ENCODE data around the gene SLC7A5.

The SLC7A5 gene

DNA sequence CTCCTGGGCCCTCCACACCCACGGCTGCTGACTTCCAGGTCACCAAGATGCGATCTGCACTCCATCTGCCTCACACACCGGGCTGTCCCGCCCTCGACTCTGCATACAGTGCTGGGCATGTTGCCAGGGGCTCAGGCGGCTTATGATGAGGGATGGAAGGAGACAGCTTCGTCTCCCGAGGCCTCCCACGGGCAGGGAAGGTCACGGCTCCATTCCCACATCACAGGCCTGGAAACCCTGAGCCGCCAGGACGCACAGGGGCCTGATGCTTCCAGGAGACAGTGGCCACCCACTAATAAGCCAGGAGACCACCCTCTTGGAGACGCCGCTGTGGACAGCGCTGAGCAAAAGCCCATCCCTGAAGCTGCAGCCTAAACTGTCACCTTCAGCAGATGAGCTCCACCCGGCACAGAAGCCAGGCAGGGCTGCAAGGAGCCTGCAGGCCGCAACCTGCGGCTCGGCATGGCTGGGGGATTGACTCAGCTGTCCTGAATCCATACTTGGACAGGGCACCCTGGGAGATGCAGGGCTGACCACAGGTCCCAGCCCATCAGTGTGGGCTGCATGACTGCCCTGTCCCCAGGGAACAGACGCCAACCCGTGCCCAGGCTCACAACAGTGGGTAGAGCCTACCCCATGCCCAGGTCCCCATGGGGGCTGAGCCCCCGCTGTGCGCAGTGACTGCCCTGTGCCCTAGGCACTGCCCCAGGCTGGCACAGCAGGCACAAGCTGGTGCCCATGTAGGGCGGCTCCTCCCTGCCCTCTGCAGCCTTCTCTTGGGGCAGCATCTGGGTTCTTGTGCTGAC is 34.4 kb downstream of the SLC7A5 start:
- Histone ChIP-seq H3K4me3 (ENCODE audit: low read length) (no peak overlapping the region), H2AFZ (ENCODE audit: low read depth, low read length) (no peak overlapping the region), H3K36me3 (ENCODE audit: insufficient read depth, low read length) (peaks cover 21% of the 10 kb centered on the region), H3K4me1 (ENCODE audit: insufficient read depth, low read length) (no peaks in the 10 kb centered on the region), H3K9me3 (ENCODE audit: low read length) (no peaks in the 10 kb centered on the region), H3K27me3 (ENCODE audit: insufficient read depth, low read length) (no peaks in the 10 kb centered on the region)

DNA sequence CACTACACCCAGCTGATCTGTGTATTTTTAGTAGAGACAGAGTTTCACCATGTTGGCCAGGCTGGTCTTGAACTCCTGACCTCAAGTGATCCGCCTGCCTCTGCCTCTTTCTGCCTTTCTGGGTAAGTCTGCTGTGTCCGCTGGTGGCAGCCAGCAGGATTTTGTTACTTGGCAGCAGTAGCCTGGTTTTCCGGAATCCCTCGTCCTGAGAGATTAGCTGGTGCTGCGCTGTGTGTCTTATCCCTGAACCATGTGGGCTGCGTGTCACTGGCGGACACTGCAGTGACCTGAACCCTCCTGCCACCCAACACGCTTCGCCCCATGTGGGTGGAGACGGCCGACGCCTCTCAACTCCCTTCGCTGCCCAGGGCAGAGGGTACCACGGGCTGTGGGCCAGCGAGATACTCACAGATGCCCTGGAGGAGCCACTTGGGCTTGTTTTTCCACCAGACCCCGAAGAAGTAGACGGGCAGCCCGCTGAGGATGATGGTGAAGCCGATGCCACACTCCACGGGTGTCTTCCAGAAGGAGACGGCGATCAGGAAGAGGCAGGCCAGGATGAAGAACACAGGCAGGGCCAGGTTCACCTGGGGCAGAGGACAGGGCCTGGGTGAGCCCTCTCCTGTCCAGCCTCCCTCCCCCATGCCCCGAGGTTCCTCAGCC is 35.2 kb downstream of the SLC7A5 start:
- Histone ChIP-seq H3K9me3 (ENCODE audit: low read length) (no peaks in the 10 kb centered on the region), H3K36me3 (ENCODE audit: insufficient read depth, low read length) (peaks cover 21% of the 10 kb centered on the region), H3K4me3 (ENCODE audit: low read length) (no peak overlapping the region), H3K27me3 (ENCODE audit: insufficient read depth, low read length) (no peaks in the 10 kb centered on the region), H3K4me1 (ENCODE audit: insufficient read depth, low read length) (no peaks in the 10 kb centered on the region), H2AFZ (ENCODE audit: low read depth, low read length) (no peak overlapping the region)

DNA sequence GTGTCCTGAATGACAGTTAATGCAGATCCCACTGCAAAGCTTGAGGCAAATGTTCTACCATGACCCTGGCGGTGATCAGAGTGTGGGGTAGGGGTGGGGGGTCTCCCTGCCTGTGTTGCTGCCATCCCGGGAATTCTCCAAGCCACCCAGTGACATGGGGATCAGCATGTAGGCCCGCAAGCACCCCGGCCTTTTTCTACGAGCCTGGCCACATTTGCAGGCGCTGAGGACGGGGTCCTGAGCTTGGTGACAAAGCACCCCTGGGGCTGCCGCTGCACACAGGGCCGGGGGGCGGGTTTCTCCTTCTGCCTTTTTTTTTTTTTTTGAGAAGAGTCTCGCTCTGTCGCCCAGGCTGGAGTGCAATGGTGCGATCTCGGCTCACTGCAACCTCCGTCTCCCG is 35.8 kb downstream of the SLC7A5 start:
- peaks cover 21% of the 10 kb centered on the region for H3K36me3 ChIP-seq (ENCODE audit: insufficient read depth, low read length)
- no peak overlapping the region for H2AFZ ChIP-seq (ENCODE audit: low read depth, low read length)
- no peak overlapping the region for H3K4me3 ChIP-seq (ENCODE audit: low read length)
- H3K9me3 ChIP-seq (ENCODE audit: low read length), result no peaks in the 10 kb centered on the region
- no peaks in the 10 kb centered on the region for H3K27me3 ChIP-seq (ENCODE audit: insufficient read depth, low read length)
- no peaks in the 10 kb centered on the region for H3K4me1 ChIP-seq (ENCODE audit: insufficient read depth, low read length)

DNA sequence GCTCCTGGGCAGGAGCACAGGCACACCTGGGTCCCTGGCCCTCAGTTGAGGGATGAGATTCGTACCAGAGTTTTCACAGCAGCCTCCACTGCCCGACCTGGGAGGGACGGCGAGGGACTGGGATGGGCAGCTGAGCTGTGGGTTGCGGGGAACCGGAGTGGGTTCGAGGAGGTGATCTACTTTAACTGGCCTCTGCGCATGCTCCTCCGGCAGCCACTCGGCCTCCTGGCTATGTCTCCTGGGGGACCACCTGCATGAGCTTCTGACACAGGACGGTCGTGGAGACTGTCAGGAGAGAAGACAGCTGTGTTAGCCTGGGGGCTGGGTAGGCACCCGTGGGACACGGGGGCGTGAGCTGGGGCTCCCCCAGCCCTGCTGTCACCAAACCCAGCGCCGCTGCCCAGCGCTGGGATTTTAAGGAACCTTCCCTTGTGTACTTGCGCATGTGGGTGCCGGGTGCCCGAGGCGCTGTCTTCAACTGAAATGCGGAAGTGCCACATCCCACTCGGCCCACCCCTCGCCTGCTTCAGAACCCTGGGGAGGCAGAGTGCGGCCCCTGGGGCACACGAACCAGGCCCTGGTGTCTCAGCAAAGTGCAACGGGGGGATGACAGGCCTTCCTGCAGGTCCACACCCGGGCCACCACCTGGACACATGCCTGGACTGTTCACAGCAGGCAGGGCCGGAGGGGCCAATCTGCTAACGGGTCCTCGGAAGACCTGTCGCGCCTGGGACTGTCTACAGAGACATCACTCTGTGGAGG is 36.4 kb downstream of the SLC7A5 start:
- peaks cover 21% of the 10 kb centered on the region for H3K36me3 ChIP-seq (ENCODE audit: insufficient read depth, low read length)
- no peak overlapping the region for H3K4me3 ChIP-seq (ENCODE audit: low read length)
- H2AFZ ChIP-seq (ENCODE audit: low read depth, low read length), result no peak overlapping the region
- H3K9me3 ChIP-seq (ENCODE audit: low read length), result no peaks in the 10 kb centered on the region
- no peaks in the 10 kb centered on the region for H3K27me3 ChIP-seq (ENCODE audit: insufficient read depth, low read length)
- no peaks in the 10 kb centered on the region for H3K4me1 ChIP-seq (ENCODE audit: insufficient read depth, low read length)

DNA sequence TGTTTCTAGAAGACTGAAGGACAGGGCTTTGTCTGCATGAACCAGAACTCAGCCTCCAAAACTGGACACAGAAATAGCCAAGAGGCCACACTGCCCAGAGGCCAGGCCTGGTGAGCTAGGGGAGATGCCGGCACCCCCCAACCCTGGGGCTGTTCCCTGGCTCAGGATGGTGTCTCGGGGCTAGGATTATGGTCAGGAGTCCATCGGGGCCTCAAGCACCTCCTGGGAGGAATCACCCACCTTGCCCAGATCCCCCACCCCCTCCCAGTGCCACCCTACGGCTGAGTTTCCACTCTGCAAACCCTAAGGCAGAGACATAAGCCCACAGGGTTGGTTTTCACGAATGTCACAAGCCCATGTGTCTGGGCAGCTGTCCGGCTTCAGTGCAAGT is 37.2 kb downstream of the SLC7A5 start:
- no peak overlapping the region for H2AFZ ChIP-seq (ENCODE audit: low read depth, low read length)
- peaks cover 21% of the 10 kb centered on the region for H3K36me3 ChIP-seq (ENCODE audit: insufficient read depth, low read length)

DNA sequence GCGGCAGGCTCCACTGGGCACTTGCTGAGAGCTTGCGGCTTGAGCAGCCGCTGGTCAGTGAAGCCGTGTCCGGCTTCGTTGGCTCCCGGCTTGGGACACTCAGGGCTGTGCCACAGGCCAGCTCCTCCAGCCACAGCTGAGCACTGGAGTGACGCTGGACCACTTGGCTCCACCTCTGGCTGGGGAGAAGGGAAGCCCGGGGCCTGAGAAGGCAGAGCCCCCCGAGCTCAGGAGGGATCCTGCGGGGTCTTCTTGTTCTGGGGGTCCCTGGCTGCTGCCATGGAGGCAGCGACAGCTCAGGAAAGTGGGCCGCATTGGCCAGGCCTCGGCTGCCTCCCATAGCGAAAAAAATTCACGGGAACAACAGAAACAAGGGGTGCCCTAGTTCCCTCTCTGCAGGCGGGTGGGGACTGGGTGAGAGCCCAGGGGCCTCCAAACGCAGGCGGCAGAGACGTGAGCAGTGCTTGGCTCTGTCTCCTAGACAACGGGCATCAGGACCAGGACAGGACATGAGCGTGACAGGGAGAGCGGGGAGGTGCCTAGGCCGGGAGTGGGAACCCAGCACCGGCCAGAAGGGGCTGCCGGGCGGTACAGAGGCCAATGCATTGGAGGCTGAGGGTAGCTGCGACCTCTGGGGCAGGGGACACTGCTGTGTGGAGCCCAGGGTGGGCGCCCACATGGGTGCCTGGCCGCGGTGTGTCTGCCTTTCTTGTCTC is 37.7 kb downstream of the SLC7A5 start:
- Histone ChIP-seq H3K27me3 (ENCODE audit: insufficient read depth, low read length) (no peaks in the 10 kb centered on the region), H3K4me3 (ENCODE audit: low read length) (no peak overlapping the region), H3K9me3 (ENCODE audit: low read length) (no peaks in the 10 kb centered on the region), H3K36me3 (ENCODE audit: insufficient read depth, low read length) (peaks cover 19% of the 10 kb centered on the region), H2AFZ (ENCODE audit: low read depth, low read length) (no peak overlapping the region), H3K4me1 (ENCODE audit: insufficient read depth, low read length) (no peaks in the 10 kb centered on the region)

More for the DNA sequence above, 37.2 kb downstream of the SLC7A5 start:
- Histone ChIP-seq H3K27me3 (ENCODE audit: insufficient read depth, low read length) (no peaks in the 10 kb centered on the region), H3K4me1 (ENCODE audit: insufficient read depth, low read length) (no peaks in the 10 kb centered on the region), H3K4me3 (ENCODE audit: low read length) (no peak overlapping the region), H3K9me3 (ENCODE audit: low read length) (no peaks in the 10 kb centered on the region)

DNA sequence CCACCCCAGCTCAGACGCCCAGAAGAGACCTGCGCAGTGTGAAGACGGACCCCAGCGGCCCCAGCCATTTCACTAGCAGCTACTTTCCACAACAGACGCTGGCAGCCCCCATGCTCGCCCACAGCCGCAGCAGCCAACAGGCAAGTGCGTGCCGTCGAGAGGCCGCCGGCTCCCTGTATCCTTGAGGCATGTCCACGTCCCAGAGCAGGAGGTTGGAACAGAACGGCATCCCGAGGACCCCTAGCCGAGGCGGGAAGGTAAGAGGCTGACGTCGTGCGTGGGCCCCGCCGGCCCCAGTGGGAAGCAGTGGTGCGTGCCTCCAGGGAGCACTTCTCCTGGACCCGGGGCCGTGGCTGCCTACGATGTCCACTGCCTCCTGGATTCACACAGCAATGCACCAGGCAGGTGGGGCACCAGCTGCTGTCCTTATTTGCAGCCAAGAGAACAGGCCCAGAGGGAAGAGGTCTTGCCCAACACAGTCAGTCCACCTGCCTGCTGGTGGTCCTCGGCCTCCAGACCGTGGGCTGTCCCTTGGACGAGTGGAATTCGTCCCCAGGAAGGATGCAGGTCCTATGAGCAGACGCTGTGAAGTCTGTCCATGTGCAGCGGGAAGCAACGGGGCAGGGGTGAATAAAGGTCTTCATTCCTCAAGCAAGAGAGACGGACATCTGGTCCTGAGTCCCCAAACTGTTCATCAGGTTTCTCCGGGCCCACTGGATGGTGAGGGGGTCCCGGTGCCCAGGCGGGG is 38.5 kb downstream of the SLC7A5 start:
- peaks cover 13% of the 10 kb centered on the region for H3K36me3 ChIP-seq (ENCODE audit: insufficient read depth, low read length)
- no peaks in the 10 kb centered on the region for H3K9me3 ChIP-seq (ENCODE audit: low read length)
- H3K4me3 ChIP-seq (ENCODE audit: low read length), result no peak overlapping the region
- H3K27me3 ChIP-seq (ENCODE audit: insufficient read depth, low read length), result no peaks in the 10 kb centered on the region
- H2AFZ ChIP-seq (ENCODE audit: low read depth, low read length), result no peak overlapping the region
- H3K4me1 ChIP-seq (ENCODE audit: insufficient read depth, low read length), result no peaks in the 10 kb centered on the region

DNA sequence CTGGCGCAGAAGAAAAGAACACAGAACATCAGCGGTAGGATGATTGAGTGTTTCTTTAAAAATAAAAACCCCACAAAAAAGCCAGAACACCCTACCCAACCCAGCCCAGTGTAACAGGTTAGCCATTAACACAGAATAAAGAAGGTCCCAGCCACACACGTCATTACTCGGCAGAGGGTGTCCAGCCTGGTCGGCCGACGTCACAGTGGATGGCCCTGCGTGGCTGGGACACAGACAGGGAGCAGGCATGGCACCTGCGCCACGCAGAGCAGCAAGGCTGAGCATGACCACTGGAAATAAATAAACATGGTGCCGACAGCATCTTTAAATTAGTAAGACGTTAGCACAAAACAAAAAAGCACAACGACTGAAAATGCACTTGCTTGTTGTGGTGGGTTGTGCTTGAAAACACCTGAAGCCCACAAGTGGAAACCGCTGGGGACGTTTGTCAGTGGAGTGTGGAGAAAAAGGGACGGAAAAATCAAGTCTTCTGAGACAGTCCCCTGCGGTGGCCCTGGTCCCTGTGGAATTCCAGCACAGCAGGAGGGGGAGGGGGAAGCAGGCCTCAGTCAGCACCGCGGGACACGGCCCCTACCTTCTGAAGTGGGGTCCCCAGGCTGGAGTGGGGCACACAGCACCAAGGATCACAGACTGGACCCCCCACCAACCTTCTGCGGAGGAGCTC is 39.2 kb downstream of the SLC7A5 start:
- Histone ChIP-seq H3K4me3 (ENCODE audit: low read length) (no peak overlapping the region), H2AFZ (ENCODE audit: low read depth, low read length) (no peak overlapping the region), H3K4me1 (ENCODE audit: insufficient read depth, low read length) (no peaks in the 10 kb centered on the region), H3K27me3 (ENCODE audit: insufficient read depth, low read length) (no peaks in the 10 kb centered on the region), H3K9me3 (ENCODE audit: low read length) (no peaks in the 10 kb centered on the region), H3K36me3 (ENCODE audit: insufficient read depth, low read length) (peaks cover 11% of the 10 kb centered on the region)

DNA sequence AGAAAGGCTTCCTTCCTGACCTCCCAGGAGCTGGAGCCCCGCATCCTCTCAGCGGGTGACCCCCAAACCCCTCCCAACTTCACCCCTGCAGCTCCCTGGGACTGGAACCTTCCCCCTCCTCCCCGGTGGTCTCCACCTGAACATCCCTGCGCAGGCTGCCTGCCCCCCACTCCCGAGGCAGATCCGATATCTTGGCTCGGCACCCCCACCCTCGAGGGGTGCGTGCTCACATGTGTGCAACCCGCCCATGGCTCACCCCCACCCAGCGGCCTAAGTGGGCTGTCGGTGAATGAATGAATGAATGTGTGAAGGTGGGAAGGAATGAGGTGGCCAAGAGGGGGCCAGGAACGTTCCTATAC is 39.7 kb downstream of the SLC7A5 start:
- Histone ChIP-seq H3K4me1 (ENCODE audit: insufficient read depth, low read length) (no peaks in the 10 kb centered on the region), H3K4me3 (ENCODE audit: low read length) (no peak overlapping the region), H3K27me3 (ENCODE audit: insufficient read depth, low read length) (no peaks in the 10 kb centered on the region), H3K36me3 (ENCODE audit: insufficient read depth, low read length) (peaks cover 9% of the 10 kb centered on the region), H3K9me3 (ENCODE audit: low read length) (no peaks in the 10 kb centered on the region), H2AFZ (ENCODE audit: low read depth, low read length) (no peak overlapping the region)

DNA sequence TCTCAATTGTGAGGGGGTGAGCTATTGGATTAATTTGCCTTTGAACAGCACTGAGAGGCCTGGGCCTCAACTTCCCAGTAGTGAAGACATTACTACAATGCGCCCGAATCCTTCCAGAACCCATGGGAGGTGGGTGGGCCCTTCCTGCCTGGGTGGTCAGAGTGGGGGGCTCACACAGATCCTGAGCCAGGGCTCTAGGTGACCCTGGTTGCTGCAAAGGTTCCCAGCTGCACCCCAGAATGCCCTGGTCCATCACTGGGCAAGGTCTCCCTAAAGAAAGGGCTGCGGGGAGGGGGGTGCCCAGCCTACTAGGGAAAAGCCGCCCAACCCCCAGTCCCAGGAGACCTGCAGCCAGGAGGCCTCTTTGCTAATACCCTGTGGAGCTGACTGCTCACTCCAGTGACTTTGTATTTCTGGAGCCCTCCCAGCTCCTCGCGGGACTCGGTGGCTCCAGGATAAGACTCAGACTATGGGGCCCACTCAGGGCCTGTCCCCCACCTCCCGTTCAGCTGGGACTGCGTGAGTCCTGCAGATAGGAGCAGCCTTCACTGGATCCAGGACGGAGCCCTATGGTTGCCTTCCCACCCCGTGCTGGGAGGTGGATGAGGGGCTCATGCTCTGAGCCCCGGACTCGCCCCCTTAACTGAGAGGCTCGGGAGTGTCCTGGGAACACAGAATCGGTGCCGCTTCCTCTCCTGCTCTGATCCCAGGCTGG is 40.2 kb downstream of the SLC7A5 start:
- no peaks in the 10 kb centered on the region for H3K27me3 ChIP-seq (ENCODE audit: insufficient read depth, low read length)
- H3K9me3 ChIP-seq (ENCODE audit: low read length), result no peaks in the 10 kb centered on the region
- H2AFZ ChIP-seq (ENCODE audit: low read depth, low read length), result no peak overlapping the region
- H3K4me1 ChIP-seq (ENCODE audit: insufficient read depth, low read length), result no peaks in the 10 kb centered on the region
- H3K36me3 ChIP-seq (ENCODE audit: insufficient read depth, low read length), result peaks cover 9% of the 10 kb centered on the region
- no peak overlapping the region for H3K4me3 ChIP-seq (ENCODE audit: low read length)

DNA sequence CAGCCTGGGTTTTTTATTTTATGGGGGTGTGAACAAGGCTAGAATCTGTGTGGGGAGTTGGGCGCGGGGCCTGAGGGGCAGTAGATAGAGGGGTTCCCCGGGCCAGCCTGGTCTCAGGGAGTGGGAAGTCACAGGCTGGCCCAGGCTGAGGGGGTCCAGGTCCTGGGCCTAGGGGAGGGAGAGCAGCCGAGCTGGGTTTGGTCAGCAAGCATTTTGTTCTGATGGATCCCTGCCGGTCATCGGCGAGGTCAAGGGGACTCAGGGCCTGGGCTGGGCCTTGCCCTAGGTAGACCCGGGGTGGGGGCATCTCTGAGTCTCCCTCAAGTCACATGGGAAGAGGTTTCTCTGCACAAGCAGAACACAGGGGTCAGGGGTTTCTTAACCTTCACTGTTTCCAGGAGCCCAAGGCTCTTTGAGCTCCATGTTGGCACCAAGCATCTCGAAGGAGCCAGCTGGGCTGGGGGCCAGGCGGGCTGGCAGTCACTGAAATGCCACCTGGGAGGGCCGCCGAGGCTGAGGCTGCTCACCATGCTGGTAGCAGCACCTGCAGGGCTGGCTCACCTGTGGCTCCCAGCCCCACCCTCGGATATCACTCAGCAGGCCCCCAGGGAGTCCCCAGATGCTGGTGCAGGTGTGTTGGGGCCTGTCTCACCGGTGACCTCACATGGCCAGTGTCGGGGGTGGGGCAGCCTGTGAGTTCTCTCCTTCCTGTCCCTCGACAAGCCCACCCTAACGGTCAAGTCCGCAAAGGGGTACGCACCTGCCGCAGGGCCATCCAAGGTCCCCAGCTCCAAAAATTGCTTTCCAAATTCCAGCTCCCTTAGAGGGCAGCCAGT is 41.0 kb downstream of the SLC7A5 start:
- Histone ChIP-seq H3K27me3 (ENCODE audit: insufficient read depth, low read length) (no peaks in the 10 kb centered on the region), H2AFZ (ENCODE audit: low read depth, low read length) (no peak overlapping the region), H3K4me3 (ENCODE audit: low read length) (no peak overlapping the region), H3K4me1 (ENCODE audit: insufficient read depth, low read length) (no peaks in the 10 kb centered on the region), H3K36me3 (ENCODE audit: insufficient read depth, low read length) (peaks cover 9% of the 10 kb centered on the region), H3K9me3 (ENCODE audit: low read length) (no peaks in the 10 kb centered on the region)
